Panc1 (cell line): ENCODE results near the gene ADAMTSL3. TPM values are rescaled to one million over a fixed set of nuclear protein-coding genes. Genes with fewer than 3 reads are reported as not detected.

Experiments
- ATAC-seq: fragments of 200-7000 bp; cut with Tn5 transposase; 2 replicates; pipeline ENCODE4 v1.9.1; 2020; ENCODE audit warnings: mild to moderate bottlenecking, moderate library complexity
- BruUV-seq: library from RNA; stranded (reverse); fragments of 400-500 nt; replicated peaks from 2 replicates; lab custom pipeline; 2021; lab: Mats Ljungman, UMichigan
- CTCF ChIA-PET: fragments of 300-600 bp; sonication (Branson Sonifier 250); formaldehyde crosslinking; loops from one replicate; lab custom pipeline; 2022; ENCODE audit warnings: antibody characterized with exemption; lab: Charles Lee
- POLR2A ChIA-PET: fragments of 300-600 bp; sonication (Branson Sonifier 250); formaldehyde crosslinking; loops from one replicate; lab custom pipeline; 2022; ENCODE audit warnings: antibody characterized with exemption; lab: Charles Lee
- DNase-seq: peaks from one replicate; pipeline ENCODE4 v3.0.0-alpha.2; 2010; ENCODE audit warnings: low read depth, low spot score
- H3K27ac ChIP-seq: 2 replicates; pipeline ENCODE4 v1.5.1; 2011; ENCODE audit warnings: mild to moderate bottlenecking, low read length, inconsistent platforms
- H3K27me3 ChIP-seq: fragments of 200-500 bp; sonication (Bioruptor generic); 2 replicates; pipeline ENCODE4 v1.6.0; 2014; ENCODE audit warnings: low read length, inconsistent platforms; ENCODE audit not compliant: control insufficient read depth, insufficient read depth
- H3K36me3 ChIP-seq: fragments of 200-500 bp; sonication (Bioruptor generic); 2 replicates; pipeline ENCODE4 v1.5.1; 2014; ENCODE audit warnings: inconsistent platforms, mild to moderate bottlenecking, low read length, moderate library complexity; ENCODE audit not compliant: control insufficient read depth, insufficient read depth
- H3K4me1 ChIP-seq: 2 replicates; pipeline ENCODE4 v1.5.1; 2011; ENCODE audit warnings: inconsistent platforms, mild to moderate bottlenecking, low read length, moderate library complexity; ENCODE audit not compliant: control insufficient read depth, insufficient read depth
- H3K4me3 ChIP-seq, 2 experiments: 2 replicates each; pipeline ENCODE4 v1.5.1; 2011 to 2012; ENCODE audit warnings: low read depth in 2 of 2, low read length in 2 of 2, mild to moderate bottlenecking in 2 of 2, inconsistent platforms in 1 of 2, moderate library complexity in 1 of 2
- H3K9me3 ChIP-seq: fragments of 200-500 bp; sonication (Bioruptor generic); 2 replicates; pipeline ENCODE4 v1.5.1; 2014; ENCODE audit warnings: low read depth, mild to moderate bottlenecking, inconsistent platforms, low read length, moderate library complexity; ENCODE audit not compliant: control insufficient read depth, insufficient read depth
- CTCF ChIP-seq: fragments of 450-650 bp; IDR thresholded peaks from 2 replicates; pipeline ENCODE4 v1.5.1; 2017; ENCODE audit warnings: mild to moderate bottlenecking
- POLR2AphosphoS5 ChIP-seq: IDR thresholded peaks from 2 replicates; pipeline ENCODE4 v1.6.1; 2012; ENCODE audit warnings: mild to moderate bottlenecking, low read depth, low read length, moderate library complexity
- REST ChIP-seq, 2 experiments: IDR thresholded peaks; 2 replicates each; pipeline ENCODE4 v1.6.1; 2011 to 2012; ENCODE audit warnings: low read depth in 2 of 2, control low read depth in 1 of 2, low read length in 1 of 2, mild to moderate bottlenecking in 1 of 2, moderate library complexity in 1 of 2; ENCODE audit not compliant: insufficient read depth in 1 of 2
- SIN3A ChIP-seq: IDR thresholded peaks from 2 replicates; pipeline ENCODE4 v1.6.1; 2012; ENCODE audit warnings: low read depth, mild to moderate bottlenecking, low read length, moderate library complexity, borderline replicate concordance; ENCODE audit not compliant: insufficient read depth
- TCF7L2 ChIP-seq: IDR thresholded peaks from 2 replicates; pipeline ENCODE4 v1.6.1; 2011; ENCODE audit warnings: mild to moderate bottlenecking, low read depth, low read length, inconsistent platforms
- in situ Hi-C: cut with HindIII; loops from 2 replicates; pipeline ENCODE4 v1.10.0; 2016; ENCODE audit warnings: low sequenced_read_pairs, low pct_unique_long_range_greater_than_20kb
- intact Hi-C: fragments of 100-400 bp; cut with micrococcal nuclease; formaldehyde crosslinking; loops from one replicate; pipeline ENCODE4 v1.10.0; 2022; ENCODE audit not compliant: unreplicated experiment
- total RNA-seq: library from RNA; stranded (reverse); gene quantifications from one replicate; pipeline ENCODE4 v1.2.1, GENCODE V29; 2021; ENCODE audit not compliant: unreplicated experiment

The ADAMTSL3 gene
- total RNA-seq, 1 experiment from 2014 or later = not detected

DNA sequence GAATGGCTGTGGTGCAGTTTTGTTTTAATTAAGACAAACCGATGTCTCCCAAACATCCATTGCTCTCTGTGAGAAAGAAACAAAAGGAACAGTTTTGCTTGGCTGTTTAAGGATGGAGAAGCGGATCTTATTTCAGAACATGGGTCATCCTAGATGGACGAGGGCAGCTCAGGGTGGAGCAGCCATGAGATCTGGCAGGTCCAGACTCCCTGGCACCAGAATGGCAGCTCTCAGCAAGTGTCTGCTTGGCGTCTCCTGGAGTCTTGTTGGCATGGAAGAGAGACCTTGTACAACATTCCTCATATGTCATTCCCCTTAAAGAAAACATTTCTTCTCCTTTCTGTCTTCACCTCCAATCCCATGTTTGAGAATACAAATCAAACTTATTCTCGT is 93.8 kb downstream of the ADAMTSL3 start:
- in situ Hi-C loops = no loop called here

GRCh38 chr15:83753872-83754493 is 100.1 kb downstream of the ADAMTSL3 start:
- no peak for DNase-seq
- intact Hi-C loops = no loop called here

More for the DNA sequence above, 93.8 kb downstream of the ADAMTSL3 start:
- ATAC-seq (no peak), DNase-seq (no peak)
- Histone ChIP-seq H3K27ac (no peak overlapping the region), H3K4me1 (no peaks in the 10 kb centered on the region), H3K36me3 (no peaks in the 10 kb centered on the region), H3K9me3 (no peaks in the 10 kb centered on the region), H3K27me3 (no peaks in the 10 kb centered on the region), H3K4me3 (no peak overlapping the region)
- no TSS peak for BruUV-seq
- intact Hi-C loops = no loop called here
- ChIA-PET CTCF (no interaction called here), POLR2A (no interaction called here)
- TF ChIP-seq SIN3A (no peak), CTCF (no peak), POLR2AphosphoS5 (no peak), REST (IDR thresholded peaks at IDR 0.05; ENCODE audit: insufficient read depth in 1 of 2, low read depth in 2 of 2, low read length in 1 of 2) (no peak), TCF7L2 (no peak)

More at GRCh38 chr15:83753872-83754493, 100.1 kb downstream of the ADAMTSL3 start:
- CTCF ChIA-PET = no interaction called here
- Histone ChIP-seq H3K4me3 (no peak overlapping the region), H3K4me1 (no peaks in the 10 kb centered on the region), H3K9me3 (no peaks in the 10 kb centered on the region), H3K27me3 (no peaks in the 10 kb centered on the region), H3K27ac (no peak overlapping the region), H3K36me3 (no peaks in the 10 kb centered on the region)
- in situ Hi-C loops = no loop called here
- ATAC-seq = no peak
- POLR2A ChIA-PET = no interaction called here
- BruUV-seq = no TSS peak
- no peak for TF ChIP-seq TCF7L2
- no peak for TF ChIP-seq REST (IDR thresholded peaks at IDR 0.05; ENCODE audit: insufficient read depth in 1 of 2, low read depth in 2 of 2, low read length in 1 of 2)
- TF ChIP-seq POLR2AphosphoS5 = no peak
- TF ChIP-seq SIN3A = no peak
- TF ChIP-seq CTCF = no peak
